GM19452 (cell line): ENCODE measurements around the gene MAGEB1.

Experiments used
- ATAC-seq: cut with Tn5 transposase; IDR thresholded peaks from one replicate; pipeline ENCODE4 v1.9.1; 2021; ENCODE audit not compliant: unreplicated experiment

MAGEB1 gene

GRCh38 chrX:30246769-30247489, at the start of gene MAGEB1:
TSS of gene MAGEB1 (plus strand) at chrX:30247146. CDS start at chrX:30250494, 3,348 bp downstream.
- ATAC-seq: no peak

- ATAC-seq: no peak
These were observed 34.8 kb upstream of the MAGEB1 start for GRCh38 chrX:30212172-30212571.

- ATAC-seq: no peak
These were observed 31.5 kb upstream of the MAGEB1 start, which contains the start of gene MAGEB2 for GRCh38 chrX:30215357-30215843. TSS of gene MAGEB2 (plus strand) at chrX:30215563. CDS start at chrX:30218581, 3,018 bp downstream.

- no peak for ATAC-seq
These were observed 29.5 kb upstream of the MAGEB1 start for GRCh38 chrX:30217465-30217864.

- no peak for ATAC-seq
These were observed 27.6 kb upstream of the MAGEB1 start for GRCh38 chrX:30219372-30219771.

- no peak for ATAC-seq
These were observed 26.3 kb upstream of the MAGEB1 start for GRCh38 chrX:30220661-30221060.

- no peak for ATAC-seq
These were observed 22.4 kb upstream of the MAGEB1 start for GRCh38 chrX:30224536-30224935.

GRCh38 chrX:30228526-30228925, 18.4 kb upstream of the MAGEB1 start:
- ATAC-seq: no peak

GRCh38 chrX:30230395-30230794, 16.6 kb upstream of the MAGEB1 start, which contains the start of gene MAGEB3:
TSS of gene MAGEB3 (plus strand) at chrX:30230657. CDS start at chrX:30235925, 5,268 bp downstream.
- ATAC-seq: no peak

- ATAC-seq: no peak
These were observed 5.1 kb upstream of the MAGEB1 start, which contains the start of gene MAGEB4 for GRCh38 chrX:30241724-30242415. TSS of gene MAGEB4 (plus strand) at chrX:30242000. CDS start at chrX:30242136, 136 bp downstream.

GRCh38 chrX:30248854-30249253, 1.9 kb downstream of the MAGEB1 start:
- ATAC-seq: peak; percentile 54

GRCh38 chrX:30253257-30253656, 6.3 kb downstream of the MAGEB1 start:
- ATAC-seq: no peak

- no peak for ATAC-seq
These were observed 13.0 kb downstream of the MAGEB1 start for GRCh38 chrX:30259927-30260326.

- no peak for ATAC-seq
These were observed 14.1 kb downstream of the MAGEB1 start for GRCh38 chrX:30261012-30261411.

GRCh38 chrX:30262763-30263162, 15.8 kb downstream of the MAGEB1 start:
- ATAC-seq: no peak

- no peak for ATAC-seq
These were observed 23.7 kb downstream of the MAGEB1 start for GRCh38 chrX:30270639-30271038.

- ATAC-seq: no peak
These were observed 28.6 kb downstream of the MAGEB1 start for GRCh38 chrX:30275498-30275897.

GRCh38 chrX:30278365-30278764, 31.4 kb downstream of the MAGEB1 start:
- no peak for ATAC-seq

GRCh38 chrX:30280428-30280827, 33.5 kb downstream of the MAGEB1 start:
- no peak for ATAC-seq

GRCh38 chrX:30282527-30282926, 35.6 kb downstream of the MAGEB1 start:
- no peak for ATAC-seq

- ATAC-seq: no peak
These were observed 36.7 kb downstream of the MAGEB1 start for GRCh38 chrX:30283456-30284200.
